Upper lobe of left lung (tissue), 4 donors: ENCODE data around the gene PLCG2.

ENCODE experiments used
- CTCF ChIP-seq, 6 experiments: fragments of 450-650 bp in 4 of 6; fragments of 200-600 bp in 2 of 6; sonication (generic) in 2 of 6; IDR thresholded peaks; one replicate each; pipeline ENCODE4 v1.5.1; 2016 to 2019; ENCODE audit warnings: antibody characterized with exemption in 6 of 6
- EP300 ChIP-seq, 4 donors: sonication (generic); formaldehyde crosslinking; IDR thresholded peaks; one replicate each; pipeline ENCODE4 v1.5.1; 2017; ENCODE audit warnings: antibody characterized with exemption in 4 of 4, control low read depth in 2 of 4
- POLR2A ChIP-seq, 4 donors: fragments of 450-650 bp; IDR thresholded peaks; one replicate each; pipeline ENCODE4 v1.5.1; 2016 to 2017; ENCODE audit warnings: antibody characterized with exemption in 4 of 4, mild to moderate bottlenecking in 2 of 4
- POLR2AphosphoS5 ChIP-seq, 2 donors: sonication (generic); formaldehyde crosslinking; IDR thresholded peaks; one replicate each; pipeline ENCODE4 v1.5.1; 2017; ENCODE audit warnings: antibody characterized with exemption in 2 of 2

DNA sequence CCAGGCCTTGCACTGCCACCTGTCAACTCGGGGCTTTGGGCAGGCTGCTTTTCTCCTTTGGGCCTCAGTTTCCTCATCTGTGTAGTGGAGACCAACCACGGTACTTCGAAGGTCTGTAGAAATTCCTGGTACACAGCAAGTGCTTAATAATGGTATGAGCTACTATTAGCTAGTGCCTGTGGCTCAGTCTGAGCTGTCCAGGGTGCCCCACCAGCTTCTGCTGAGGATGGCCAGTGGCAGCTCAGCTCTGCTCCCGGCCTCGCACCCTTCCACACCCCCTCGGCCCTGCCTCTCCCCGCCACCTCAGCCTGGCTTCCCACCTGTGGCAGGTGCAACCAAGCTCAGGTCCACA lies 26.2 kb upstream of the PLCG2 start:
- TF ChIP-seq POLR2A (IDR thresholded peaks at IDR 0.05) (no peak), POLR2AphosphoS5 (IDR thresholded peaks at IDR 0.05) (no peak), CTCF (IDR thresholded peaks at IDR 0.05) (no peak), EP300 (IDR thresholded peaks at IDR 0.05) (no peak)
